CD4-positive, alpha-beta T cell (primary cell): ENCODE data around the gene ADAM19. TPM values are rescaled to one million over a fixed set of nuclear protein-coding genes. Genes with fewer than 3 reads are reported as not detected.

Experiments
- ATAC-seq: fragments of 200-7000 bp; cut with Tn5 transposase; one replicate; pipeline ENCODE4 v1.10.0; 2022; ENCODE audit warnings: mild to moderate bottlenecking; ENCODE audit not compliant: poor library complexity
- CTCF ChIA-PET: fragments of 350-600 bp; sonication (Branson Sonifier 250); formaldehyde crosslinking; loops from one replicate; lab custom pipeline; 2021; ENCODE audit warnings: antibody characterized with exemption, inconsistent platforms; lab: Charles Lee
- POLR2A ChIA-PET: fragments of 350-600 bp; sonication (Branson Sonifier 250); formaldehyde crosslinking; loops from one replicate; lab custom pipeline; 2021; ENCODE audit warnings: antibody characterized with exemption, inconsistent platforms; lab: Charles Lee
- DNase-seq, 14 experiments: peaks; one replicate each; pipeline ENCODE4 v3.0.0-alpha.2; 2013 to 2020; ENCODE audit warnings: mixed read lengths in 2 of 14
- H3K27ac ChIP-seq, 2 donors: one replicate each; pipeline versions ENCODE4 v1.5.1 to v1.7.0; 2013; ENCODE audit warnings: low read length in 2 of 2, low read depth in 1 of 2, mild to moderate bottlenecking in 1 of 2
- H3K27me3 ChIP-seq, 2 experiments: 1 replicate in 1 of 2; 2 replicates in 1 of 2; pipeline versions ENCODE4 v1.6.1 to v1.7.0; 2013; ENCODE audit warnings: low read length in 2 of 2, control low read depth in 1 of 2, mild to moderate bottlenecking in 1 of 2, moderate library complexity in 1 of 2; ENCODE audit not compliant: insufficient read depth in 2 of 2, control insufficient read depth in 1 of 2
- H3K36me3 ChIP-seq: one replicate; pipeline ENCODE4 v1.6.1; 2013; ENCODE audit warnings: low read length, control low read depth; ENCODE audit not compliant: insufficient read depth
- H3K4me1 ChIP-seq: one replicate; pipeline ENCODE4 v1.6.1; 2013; ENCODE audit warnings: low read length, control low read depth; ENCODE audit not compliant: insufficient read depth
- H3K4me3 ChIP-seq: one replicate; pipeline ENCODE4 v1.5.1; 2013; ENCODE audit warnings: mild to moderate bottlenecking, low read length, moderate library complexity
- H3K9me3 ChIP-seq, 2 experiments: 1 replicate in 1 of 2; 2 replicates in 1 of 2; pipeline versions ENCODE4 v1.6.1 to v1.7.0; 2013; ENCODE audit warnings: low read length in 2 of 2, mild to moderate bottlenecking in 2 of 2, control low read depth in 1 of 2, moderate library complexity in 1 of 2; ENCODE audit not compliant: control insufficient read depth in 1 of 2, insufficient read depth in 1 of 2
- H3K27ac Mint-ChIP-seq: one replicate; pipeline ENCODE4 v1.8.0; 2020; ENCODE audit warnings: mixed read lengths
- H3K27me3 Mint-ChIP-seq: one replicate; pipeline ENCODE4 v1.8.0; 2021; ENCODE audit warnings: mixed read lengths
- H3K36me3 Mint-ChIP-seq: one replicate; pipeline ENCODE4 v1.8.0; 2021; ENCODE audit warnings: low read depth, mixed read lengths
- H3K4me1 Mint-ChIP-seq: one replicate; pipeline ENCODE4 v1.8.0; 2021; ENCODE audit warnings: low read depth, mixed read lengths
- H3K4me3 Mint-ChIP-seq: one replicate; pipeline ENCODE4 v1.8.0; 2020; ENCODE audit warnings: mild to moderate bottlenecking, mixed read lengths
- H3K9me3 Mint-ChIP-seq: one replicate; pipeline ENCODE4 v1.8.0; 2020; ENCODE audit warnings: mixed read lengths
- CTCF ChIP-seq: fragments of 200-600 bp; IDR thresholded peaks from one replicate; pipeline ENCODE4 v1.8.0; 2022; ENCODE audit warnings: antibody characterized with exemption, mild to moderate bottlenecking
- intact Hi-C, 2 experiments: fragments of 100-400 bp; cut with DNase I in 1 of 2; cut with micrococcal nuclease in 1 of 2; formaldehyde crosslinking; loops; one replicate each; pipeline versions ENCODE4 v1.15.1 to v1.9.0; 2023 to 2025; cut with DNase I, micrococcal nuclease
- total RNA-seq, 174 experiments: library from RNA in 2 of 174; stranded (reverse) in 2 of 174; gene quantifications; one replicate each; pipeline ENCODE4 v1.2.3 and lab custom pipeline; 2021 to 2026

The ADAM19 gene
- total RNA-seq, 2 experiments from 2014 or later, result 26.7 to 29.1 TPM

- peaks cover 9% of the 10 kb centered on the region for H3K27me3 Mint-ChIP-seq
- ChIA-PET CTCF (no interaction called here), POLR2A (no interaction called here)
- ATAC-seq (no peak), DNase-seq (no peak)
- H3K9me3 Mint-ChIP-seq, result no peaks in the 10 kb centered on the region
- peaks cover 4% of the 10 kb centered on the region for H3K4me1 Mint-ChIP-seq
- intact Hi-C loops, result no loop called here
- no peaks in the 10 kb centered on the region for H3K9me3 ChIP-seq
- H3K27ac Mint-ChIP-seq, result no peak overlapping the region
- no peak overlapping the region for H3K27ac ChIP-seq
- no peak for TF ChIP-seq CTCF
- peaks cover 7% of the 10 kb centered on the region for H3K4me1 ChIP-seq
- peaks cover 0 to 2% of the 10 kb centered on the region in 2 experiments for H3K27me3 ChIP-seq
- no peaks in the 10 kb centered on the region for H3K36me3 Mint-ChIP-seq
- no peak overlapping the region for H3K4me3 Mint-ChIP-seq
- H3K36me3 ChIP-seq, result no peaks in the 10 kb centered on the region
- H3K4me3 ChIP-seq, result no peak overlapping the region
Measured at GRCh38 chr5:157455057-157455456, 120.5 kb downstream of the ADAM19 start.

GRCh38 chr5:157454273-157454672 is 121.3 kb downstream of the ADAM19 start:
- H3K36me3 Mint-ChIP-seq, result no peaks in the 10 kb centered on the region
- no peak overlapping the region for H3K4me3 Mint-ChIP-seq
- H3K9me3 Mint-ChIP-seq, result no peaks in the 10 kb centered on the region
- intact Hi-C loops, result no loop called here
- DNase-seq (no peak), ATAC-seq (no peak)
- ChIA-PET CTCF (no interaction called here), POLR2A (no interaction called here)
- peaks cover under 1% of the 10 kb centered on the region for H3K4me1 Mint-ChIP-seq
- Histone ChIP-seq H3K36me3 (no peaks in the 10 kb centered on the region), H3K4me3 (no peak overlapping the region), H3K4me1 (no peaks in the 10 kb centered on the region), H3K9me3 (no peaks in the 10 kb centered on the region), H3K27ac (no peak overlapping the region), H3K27me3 (no peaks in the 10 kb centered on the region)
- peaks cover 6% of the 10 kb centered on the region for H3K27me3 Mint-ChIP-seq
- H3K27ac Mint-ChIP-seq, result no peak overlapping the region
- TF ChIP-seq CTCF, result no peak

- Mint-ChIP-seq H3K27me3 (no peaks in the 10 kb centered on the region), H3K9me3 (no peaks in the 10 kb centered on the region), H3K36me3 (no peaks in the 10 kb centered on the region), H3K4me3 (no peak overlapping the region), H3K4me1 (no peaks in the 10 kb centered on the region), H3K27ac (no peak overlapping the region)
- ChIA-PET POLR2A (no interaction called here), CTCF (no interaction called here)
- no peak for TF ChIP-seq CTCF
- Histone ChIP-seq H3K27me3 (no peaks in the 10 kb centered on the region), H3K27ac (no peak overlapping the region), H3K4me3 (no peak overlapping the region), H3K4me1 (no peaks in the 10 kb centered on the region), H3K36me3 (no peaks in the 10 kb centered on the region), H3K9me3 (no peaks in the 10 kb centered on the region)
- intact Hi-C loops, result no loop called here
- DNase-seq, result no peak
- ATAC-seq, result no peak
Measured at GRCh38 chr5:157451806-157452205, 123.8 kb downstream of the ADAM19 start.
